Astrocyte (in vitro differentiated cells and primary cell): ENCODE data around the gene PTPRK. TPM values are rescaled to one million over a fixed set of nuclear protein-coding genes. Genes with fewer than 3 reads are reported as not detected.

Source experiments
- DNase-seq: peaks from one replicate; pipeline ENCODE4 v3.0.0-alpha.2; 2010; ENCODE audit warnings: low read depth
- FAIRE-seq: peaks from 2 replicates; lab custom pipeline; 2011; peaks lifted over from hg19 to GRCh38; lab: Jason Lieb, UNC
- H2AFZ ChIP-seq: 2 replicates; pipeline ENCODE4 v1.6.0; 2012; ENCODE audit warnings: low read depth, low read length, inconsistent platforms
- H3K27ac ChIP-seq: 2 replicates; pipeline ENCODE4 v1.5.1; 2011; ENCODE audit warnings: low read depth, low read length, inconsistent platforms
- H3K27me3 ChIP-seq: 2 replicates; pipeline ENCODE4 v1.6.0; 2011; ENCODE audit warnings: low read length, inconsistent platforms; ENCODE audit not compliant: insufficient read depth
- H3K36me3 ChIP-seq: 2 replicates; pipeline ENCODE4 v1.5.1; 2011; ENCODE audit warnings: low read length, inconsistent platforms; ENCODE audit not compliant: insufficient read depth
- H3K4me1 ChIP-seq: 2 replicates; pipeline ENCODE4 v1.5.1; 2011; ENCODE audit warnings: low read length, inconsistent platforms; ENCODE audit not compliant: insufficient read depth
- H3K4me2 ChIP-seq: 2 replicates; pipeline ENCODE4 v1.6.0; 2012; ENCODE audit warnings: low read length, inconsistent platforms
- H3K4me3 ChIP-seq: 2 replicates; pipeline ENCODE4 v1.5.1; 2011; ENCODE audit warnings: low read depth, mild to moderate bottlenecking, low read length, inconsistent platforms; ENCODE audit not compliant: insufficient read depth
- H3K79me2 ChIP-seq: 2 replicates; pipeline ENCODE4 v1.6.0; 2012; ENCODE audit warnings: mild to moderate bottlenecking, low read length, inconsistent platforms; ENCODE audit not compliant: insufficient read depth
- H3K9ac ChIP-seq: 2 replicates; pipeline ENCODE4 v1.6.0; 2012; ENCODE audit warnings: mild to moderate bottlenecking, low read length, inconsistent platforms
- H3K9me3 ChIP-seq: 2 replicates; pipeline ENCODE4 v1.5.1; 2012; ENCODE audit warnings: low read depth, mild to moderate bottlenecking, low read length, inconsistent platforms; ENCODE audit not compliant: insufficient read depth
- H4K20me1 ChIP-seq: 2 replicates; pipeline ENCODE4 v1.6.0; 2012; ENCODE audit warnings: low read length, inconsistent platforms; ENCODE audit not compliant: insufficient read depth
- H3K27ac Mint-ChIP-seq: one replicate; pipeline ENCODE4 v1.8.0; 2021; ENCODE audit warnings: mild to moderate bottlenecking, mixed read lengths; ENCODE audit not compliant: unreplicated experiment
- H3K27me3 Mint-ChIP-seq: one replicate; pipeline ENCODE4 v1.8.0; 2021; ENCODE audit warnings: low read depth, mixed read lengths; ENCODE audit not compliant: unreplicated experiment
- H3K36me3 Mint-ChIP-seq: one replicate; pipeline ENCODE4 v1.8.0; 2021; ENCODE audit warnings: low read depth, mixed read lengths; ENCODE audit not compliant: unreplicated experiment
- H3K4me1 Mint-ChIP-seq: one replicate; pipeline ENCODE4 v1.8.0; 2021; ENCODE audit warnings: low read depth, mixed read lengths; ENCODE audit not compliant: unreplicated experiment
- H3K4me3 Mint-ChIP-seq: one replicate; pipeline ENCODE4 v1.8.0; 2021; ENCODE audit warnings: mild to moderate bottlenecking, moderate library complexity, mixed read lengths; ENCODE audit not compliant: unreplicated experiment
- H3K9me3 Mint-ChIP-seq: one replicate; pipeline ENCODE4 v1.8.0; 2021; ENCODE audit warnings: mild to moderate bottlenecking, mixed read lengths; ENCODE audit not compliant: unreplicated experiment
- CTCF ChIP-seq: IDR thresholded peaks from 2 replicates; pipeline ENCODE4 v1.5.1; 2011; ENCODE audit warnings: low read depth, mild to moderate bottlenecking, inconsistent platforms, low read length, moderate library complexity; ENCODE audit not compliant: insufficient read depth
- EZH2 ChIP-seq: IDR thresholded peaks from 2 replicates; pipeline ENCODE4 v1.6.1; 2012; ENCODE audit warnings: mild to moderate bottlenecking, low read length, inconsistent platforms; ENCODE audit not compliant: insufficient read depth
- total RNA-seq: library from RNA; stranded (reverse); gene quantifications from 2 replicates; pipeline ENCODE4 v1.2.1, GENCODE V29; 2021

Gene PTPRK
- total RNA-seq, 1 donor from 2014 or later: 159 TPM

- Histone ChIP-seq H3K27me3 (no peaks in the 10 kb centered on the region), H3K4me1 (peaks cover 8% of the 10 kb centered on the region), H3K79me2 (no peaks in the 10 kb centered on the region), H3K9me3 (no peaks in the 10 kb centered on the region), H3K36me3 (no peaks in the 10 kb centered on the region), H4K20me1 (no peaks in the 10 kb centered on the region), H3K4me3 (no peak overlapping the region), H2AFZ (no peak overlapping the region), H3K27ac (no peak overlapping the region), H3K9ac (no peak overlapping the region), H3K4me2 (no peak overlapping the region)
- Mint-ChIP-seq H3K27ac (no peak overlapping the region), H3K9me3 (no peaks in the 10 kb centered on the region), H3K27me3 (no peaks in the 10 kb centered on the region), H3K4me1 (no peaks in the 10 kb centered on the region), H3K4me3 (no peak overlapping the region), H3K36me3 (no peaks in the 10 kb centered on the region)
- DNase-seq: no peak
- TF ChIP-seq CTCF: no peak
- TF ChIP-seq EZH2: no peak
- no peak for FAIRE-seq
Measured at GRCh38 chr6:128174724-128175123, 345.7 kb downstream of the PTPRK start.

- Histone ChIP-seq H3K4me3 (no peak overlapping the region), H3K4me2 (peak overlapping the region; percentile 23), H3K4me1 (peaks cover 8% of the 10 kb centered on the region), H3K9ac (no peak overlapping the region), H3K36me3 (no peaks in the 10 kb centered on the region), H3K27me3 (no peaks in the 10 kb centered on the region), H3K27ac (no peak overlapping the region), H3K79me2 (peaks cover 2% of the 10 kb centered on the region), H4K20me1 (no peaks in the 10 kb centered on the region), H2AFZ (no peak overlapping the region), H3K9me3 (no peaks in the 10 kb centered on the region)
- FAIRE-seq (no peak), DNase-seq (no peak)
- no peaks in the 10 kb centered on the region for H3K9me3 Mint-ChIP-seq
- no peaks in the 10 kb centered on the region for H3K27me3 Mint-ChIP-seq
- no peak overlapping the region for H3K4me3 Mint-ChIP-seq
- H3K27ac Mint-ChIP-seq: no peak overlapping the region
- no peak for TF ChIP-seq CTCF
- TF ChIP-seq EZH2: no peak
- H3K36me3 Mint-ChIP-seq: no peaks in the 10 kb centered on the region
- peaks cover 2% of the 10 kb centered on the region for H3K4me1 Mint-ChIP-seq
Measured at GRCh38 chr6:128172752-128173682, 347.4 kb downstream of the PTPRK start.

- Histone ChIP-seq H2AFZ (no peak overlapping the region), H3K36me3 (no peaks in the 10 kb centered on the region), H3K9me3 (no peaks in the 10 kb centered on the region), H3K4me1 (peaks cover 8% of the 10 kb centered on the region), H3K27ac (no peak overlapping the region), H3K4me2 (no peak overlapping the region), H3K4me3 (no peak overlapping the region), H3K79me2 (peaks cover 2% of the 10 kb centered on the region), H4K20me1 (no peaks in the 10 kb centered on the region), H3K9ac (no peak overlapping the region), H3K27me3 (no peaks in the 10 kb centered on the region)
- H3K9me3 Mint-ChIP-seq: no peaks in the 10 kb centered on the region
- TF ChIP-seq CTCF: no peak
- no peak for TF ChIP-seq EZH2
- FAIRE-seq: no peak
- H3K36me3 Mint-ChIP-seq: no peaks in the 10 kb centered on the region
- H3K4me3 Mint-ChIP-seq: no peak overlapping the region
- peaks cover 6% of the 10 kb centered on the region for H3K4me1 Mint-ChIP-seq
- H3K27ac Mint-ChIP-seq: no peak overlapping the region
- H3K27me3 Mint-ChIP-seq: no peaks in the 10 kb centered on the region
- DNase-seq: peak; percentile 24
Measured at GRCh38 chr6:128172081-128172480, 348.3 kb downstream of the PTPRK start.
